Endothelial cell of umbilical vein (primary cell): ENCODE results near the gene EXOC3.

Experiments used
- CTCF ChIP-seq, 2 donors: IDR thresholded peaks; 1 replicate in 1 of 2; 2 replicates in 1 of 2; pipeline ENCODE4 v1.5.1; 2011; ENCODE audit warnings: low read length in 2 of 2, mild to moderate bottlenecking in 2 of 2, moderate library complexity in 2 of 2, control low read depth in 1 of 2, inconsistent platforms in 1 of 2, low read depth in 1 of 2; ENCODE audit not compliant: insufficient read depth in 1 of 2; ENCODE audit errors: extremely low read depth in 1 of 2
- EZH2 ChIP-seq: IDR thresholded peaks from 2 replicates; pipeline ENCODE4 v1.6.1; 2012; ENCODE audit warnings: borderline replicate concordance, low read depth, mild to moderate bottlenecking, moderate library complexity, low read length, inconsistent platforms; ENCODE audit not compliant: severe bottlenecking
- FOS ChIP-seq: IDR thresholded peaks from 2 replicates; pipeline ENCODE4 v1.6.1; 2011; ENCODE audit warnings: mild to moderate bottlenecking, low read length, moderate library complexity, borderline replicate concordance; ENCODE audit not compliant: insufficient read depth
- GATA2 ChIP-seq: IDR thresholded peaks from 2 replicates; pipeline ENCODE4 v1.7.0; 2011; ENCODE audit warnings: low read depth, mild to moderate bottlenecking, moderate library complexity, mixed read lengths, low read length; ENCODE audit not compliant: insufficient read length, insufficient read depth
- JUN ChIP-seq: IDR thresholded peaks from 2 replicates; pipeline ENCODE4 v1.6.1; 2011; ENCODE audit warnings: borderline replicate concordance, low read depth; ENCODE audit not compliant: insufficient read length, insufficient read depth
- MAX ChIP-seq: IDR thresholded peaks from 2 replicates; pipeline ENCODE4 v1.6.1; 2011; ENCODE audit not compliant: insufficient read depth, insufficient read length
- MYC ChIP-seq: IDR thresholded peaks from one replicate; pipeline ENCODE4 v1.6.1; 2011; ENCODE audit warnings: mild to moderate bottlenecking, low read depth, low read length
- POLR2A ChIP-seq: IDR thresholded peaks from 2 replicates; pipeline ENCODE4 v1.6.1; 2012; ENCODE audit warnings: low read depth, mild to moderate bottlenecking, control low read depth, low read length
- POLR2AphosphoS5 ChIP-seq: IDR thresholded peaks from 2 replicates; pipeline ENCODE4 v1.6.1; 2012; ENCODE audit warnings: low read depth, mild to moderate bottlenecking, control low read depth, low read length, moderate library complexity; ENCODE audit not compliant: insufficient read depth

DNA sequence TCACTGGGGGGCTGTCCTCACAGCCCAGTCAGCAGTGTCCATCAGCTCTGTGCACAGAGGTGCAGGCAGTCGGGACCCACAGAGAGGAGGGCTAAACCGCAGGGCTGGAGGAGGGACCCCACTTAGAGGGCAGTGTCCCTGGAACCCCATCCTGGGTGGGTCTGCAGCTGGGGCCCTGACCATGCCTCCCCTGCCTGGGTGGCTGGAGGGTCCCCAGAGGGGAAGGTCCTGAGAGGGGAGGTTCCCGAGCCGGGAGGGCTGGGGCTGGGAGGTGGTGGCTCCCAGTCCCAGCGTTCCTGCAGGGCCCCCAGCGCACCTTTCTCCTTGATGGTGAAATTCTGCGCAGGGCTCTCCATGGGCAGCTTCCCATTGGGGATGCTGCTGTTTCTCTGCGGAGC lies 32.7 kb downstream of the EXOC3 start:
- TF ChIP-seq CTCF (IDR thresholded peaks at IDR 0.05; ENCODE audit: extremely low read depth in 1 of 2, insufficient read depth in 1 of 2, low read depth in 1 of 2, low read length in 2 of 2) (no peak), MYC (no peak), EZH2 (no peak), JUN (no peak), POLR2AphosphoS5 (no peak), POLR2A (no peak), MAX (no peak), FOS (no peak), GATA2 (no peak)
